Fibroblast of skin of right biceps (primary cell): ENCODE data around the gene EPHB3.
"Not testable (repeated sequence)": the region's sequence is repeated elsewhere in the genome, so short reads cannot be mapped to it uniquely, and the experiment has no call there.

Experiments
- DNase-seq: peaks from one replicate; pipeline ENCODE4 v3.0.0-alpha.2; 2013

Gene EPHB3

GRCh38 chr3:184601576-184602371 is 40.2 kb downstream of the EPHB3 start:
- DNase-seq = no peak

- DNase-seq = no peak
These were observed 41.0 kb downstream of the EPHB3 start for GRCh38 chr3:184602372-184603150.

GRCh38 chr3:184603151-184604030 is 41.8 kb downstream of the EPHB3 start:
- no peak for DNase-seq

GRCh38 chr3:184604039-184604601 is 42.5 kb downstream of the EPHB3 start:
- DNase-seq = no peak

- DNase-seq = no peak
These were observed 43.2 kb downstream of the EPHB3 start for GRCh38 chr3:184604615-184605290.

GRCh38 chr3:184608209-184608608 is 46.6 kb downstream of the EPHB3 start:
- DNase-seq = peak; percentile 37

- no peak for DNase-seq
These were observed 48.1 kb downstream of the EPHB3 start for GRCh38 chr3:184609476-184610244.

GRCh38 chr3:184610245-184610871 is 48.8 kb downstream of the EPHB3 start:
- DNase-seq = no peak

- DNase-seq = peak; percentile 46
These were observed 50.2 kb downstream of the EPHB3 start for GRCh38 chr3:184611607-184612281.

GRCh38 chr3:184615396-184615795 is 53.8 kb downstream of the EPHB3 start:
- DNase-seq = no peak

GRCh38 chr3:184616436-184616835 is 54.9 kb downstream of the EPHB3 start:
- DNase-seq = no peak

- DNase-seq = not testable (repeated sequence)
These were observed 55.7 kb downstream of the EPHB3 start for GRCh38 chr3:184617306-184617705.

GRCh38 chr3:184618811-184619210 is 57.2 kb downstream of the EPHB3 start:
- DNase-seq = no peak

GRCh38 chr3:184619369-184619768 is 57.8 kb downstream of the EPHB3 start:
- DNase-seq = no peak

GRCh38 chr3:184619787-184620430 is 58.3 kb downstream of the EPHB3 start:
- DNase-seq = no peak

GRCh38 chr3:184620475-184621119 is 59.0 kb downstream of the EPHB3 start:
- peak; percentile 59 for DNase-seq

- DNase-seq = not testable (repeated sequence)
These were observed 60.6 kb downstream of the EPHB3 start for GRCh38 chr3:184622156-184622555.

- DNase-seq = no peak
These were observed 65.3 kb downstream of the EPHB3 start for GRCh38 chr3:184626923-184627322.

- DNase-seq = no peak
These were observed 68.1 kb downstream of the EPHB3 start for GRCh38 chr3:184629555-184630160.
